Islet precursor cell (in vitro differentiated cells): ENCODE results near the gene KCNT1.

Experiments used
- DNase-seq: peaks from one replicate; pipeline ENCODE4 v3.0.0-alpha.2; 2018

KCNT1 gene

DNA sequence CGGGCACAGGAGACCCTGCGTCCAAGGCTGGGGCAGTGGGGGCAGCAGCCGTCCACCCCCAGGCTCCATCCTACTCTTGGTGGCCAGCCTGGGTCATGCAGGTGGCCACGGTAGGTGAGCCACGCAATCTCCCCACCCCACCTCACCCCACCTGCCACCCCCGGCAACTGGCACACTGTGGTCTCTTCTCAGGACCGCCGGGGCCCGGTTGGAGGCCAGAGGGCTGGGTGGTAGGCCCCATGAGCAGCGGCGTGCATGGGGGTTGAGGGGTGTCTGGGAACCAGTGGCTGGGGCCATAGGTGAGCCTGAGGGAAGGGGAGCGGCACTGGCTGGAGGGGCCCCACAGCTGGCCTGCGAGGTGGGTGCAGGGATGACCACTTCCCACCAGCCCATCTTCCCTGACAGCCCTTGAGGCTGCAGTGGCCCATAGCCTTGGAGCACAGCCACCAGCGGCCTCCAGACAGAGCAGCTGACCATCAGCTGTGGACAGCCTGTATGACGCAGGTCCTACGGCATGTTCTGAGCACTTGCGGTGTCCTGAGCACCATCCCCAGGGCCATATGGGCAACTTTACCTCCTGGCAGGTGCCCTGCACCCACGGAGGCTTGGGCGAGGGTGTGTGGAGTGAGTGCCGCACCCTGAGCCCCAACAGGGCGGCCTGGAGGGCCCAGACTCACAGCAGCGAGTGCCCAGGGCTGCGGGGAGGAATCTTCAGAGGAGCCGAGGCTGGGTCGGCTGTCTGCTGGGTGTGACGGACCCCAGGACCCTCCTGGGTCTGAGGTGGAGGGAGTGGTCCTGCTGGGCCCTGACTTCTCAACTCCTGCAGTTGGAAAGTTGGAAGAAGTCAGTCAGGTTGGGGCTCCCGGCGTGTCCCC, 47.4 kb downstream of the KCNT1 start:
- DNase-seq, result no peak

DNA sequence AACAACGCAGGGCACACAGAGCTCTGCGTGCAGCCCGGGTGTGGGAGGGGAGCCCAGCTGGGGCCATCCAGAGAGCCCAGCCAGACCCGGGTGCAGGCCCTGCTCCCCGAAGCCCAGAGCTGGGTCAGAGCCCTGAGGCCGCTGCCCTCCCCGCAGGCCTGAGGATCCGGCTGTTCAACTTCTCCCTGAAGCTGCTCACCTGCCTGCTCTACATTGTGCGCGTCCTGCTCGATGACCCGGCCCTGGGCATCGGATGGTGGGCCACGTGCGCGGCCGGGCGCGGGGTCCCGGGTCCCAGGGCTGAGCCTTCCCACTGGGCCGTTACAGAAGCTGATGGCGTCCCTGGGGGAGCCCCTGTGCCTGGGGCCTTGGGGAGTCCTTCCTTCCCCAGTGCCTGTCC, 48.8 kb downstream of the KCNT1 start:
- no peak for DNase-seq

DNA sequence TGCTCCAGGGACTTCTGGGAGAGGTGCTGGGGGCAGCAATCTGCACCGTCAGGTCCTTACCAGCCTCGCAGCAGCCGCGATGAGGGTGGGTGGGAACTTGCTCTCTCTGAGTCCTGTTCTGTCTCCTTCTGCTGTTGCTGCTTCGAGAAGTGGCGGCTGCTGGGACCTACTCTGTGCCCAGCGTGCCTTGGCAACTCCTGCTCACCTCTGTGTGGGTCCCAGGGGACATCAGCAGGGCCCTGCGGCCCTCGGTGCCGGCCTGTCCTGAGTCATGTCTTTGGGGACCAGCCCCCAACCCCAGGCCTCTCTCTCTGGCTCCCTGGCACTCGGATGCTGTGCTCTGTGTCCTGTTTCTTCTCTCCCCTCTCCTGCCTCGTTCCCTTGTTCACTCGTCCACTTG, 49.5 kb downstream of the KCNT1 start:
- DNase-seq, result no peak

DNA sequence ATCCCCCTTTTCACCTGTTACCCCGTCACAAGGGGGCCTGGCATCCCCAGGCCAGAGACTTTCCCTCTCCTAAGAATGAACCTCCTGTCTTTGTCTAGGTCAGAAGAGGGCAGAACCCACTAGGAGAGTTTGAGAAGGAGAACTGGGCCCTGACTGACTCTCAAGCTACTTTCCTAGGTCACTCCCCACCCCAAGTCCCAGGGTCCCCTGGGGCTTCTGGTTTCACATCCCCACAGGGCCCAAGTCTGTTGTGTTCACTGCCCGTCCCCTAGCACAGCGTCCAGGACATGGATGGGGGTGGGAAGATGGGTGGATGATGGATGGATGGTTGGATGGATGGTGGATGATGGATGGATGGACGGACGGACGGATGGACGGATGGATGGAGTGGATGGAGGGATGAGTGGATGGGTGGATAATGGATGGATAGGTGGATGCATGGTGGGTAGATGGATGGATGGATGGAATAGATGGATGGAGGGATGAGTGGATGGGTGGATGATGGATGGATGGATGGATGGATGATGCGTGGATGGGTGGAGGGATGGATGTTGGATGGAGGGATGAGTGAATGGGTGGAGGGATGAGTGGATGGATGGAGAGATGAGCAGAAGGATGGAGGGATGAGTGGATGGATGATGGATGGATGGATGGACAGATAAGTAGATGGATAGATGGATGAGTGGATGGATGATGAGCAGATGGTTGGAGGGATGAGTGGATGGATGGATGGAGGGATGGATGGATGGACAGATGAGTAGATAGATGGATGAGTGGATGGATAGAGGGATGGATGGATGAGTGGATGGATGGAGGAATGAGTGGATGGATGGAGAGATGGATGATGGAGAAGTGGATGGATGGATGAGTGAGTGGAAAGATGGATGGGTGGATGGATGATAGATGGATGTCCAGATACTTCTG, 50.6 kb downstream of the KCNT1 start:
- DNase-seq, result no peak

DNA sequence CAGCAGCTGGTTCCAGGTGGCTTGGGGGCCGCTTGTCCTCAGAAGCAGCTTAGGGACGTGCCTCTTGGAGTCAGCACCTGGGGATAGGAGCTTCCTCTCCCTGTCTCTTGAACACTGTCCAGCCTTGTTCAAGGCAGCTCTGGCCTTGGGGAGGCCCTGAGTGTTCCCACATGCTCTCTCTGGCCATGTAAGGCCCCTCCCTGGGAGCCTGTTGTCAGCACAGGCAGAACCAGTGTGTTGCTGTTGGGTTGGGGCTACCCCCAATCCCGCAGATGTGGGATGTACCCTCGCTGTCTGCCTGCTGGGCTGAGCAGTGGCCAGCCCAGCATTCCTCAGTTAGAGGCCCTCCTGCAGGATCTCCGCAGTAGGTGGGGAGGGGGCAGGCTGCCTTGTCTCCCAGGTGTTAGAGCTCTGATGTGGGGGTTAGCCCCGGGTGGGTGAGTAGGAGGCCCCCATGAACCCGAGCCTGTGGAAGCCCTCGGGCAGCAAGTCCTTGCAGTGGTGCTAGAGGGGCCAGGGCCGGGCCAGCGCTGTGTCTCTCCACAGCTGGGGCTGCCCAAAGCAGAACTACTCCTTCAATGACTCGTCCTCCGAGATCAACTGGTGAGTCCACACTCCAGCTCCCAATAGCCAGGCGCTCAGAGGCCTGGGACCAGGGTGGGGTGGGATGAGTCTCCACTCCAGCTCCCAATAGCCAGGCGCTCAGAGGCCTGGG, 51.6 kb downstream of the KCNT1 start:
- DNase-seq, result no peak

DNA sequence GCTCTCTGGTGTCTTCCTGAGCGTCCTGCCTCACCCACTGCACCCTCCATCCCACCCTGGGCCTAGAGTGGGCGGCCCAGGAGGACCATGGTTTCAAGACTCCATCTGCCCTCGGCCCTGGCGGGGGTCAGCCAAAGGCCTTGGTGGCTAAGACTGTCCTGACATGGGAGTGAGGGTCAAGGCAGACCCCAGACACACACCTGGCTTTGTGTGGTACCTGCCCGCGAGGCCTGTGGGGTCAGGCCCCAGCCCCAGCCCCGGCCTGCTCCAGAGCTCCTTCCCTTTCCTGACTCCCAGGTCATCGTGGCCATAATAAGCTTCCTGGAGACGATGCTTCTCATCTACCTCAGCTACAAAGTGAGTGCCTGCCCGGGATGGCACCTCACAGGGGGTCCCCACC, 54.6 kb downstream of the KCNT1 start:
- no peak for DNase-seq

DNA sequence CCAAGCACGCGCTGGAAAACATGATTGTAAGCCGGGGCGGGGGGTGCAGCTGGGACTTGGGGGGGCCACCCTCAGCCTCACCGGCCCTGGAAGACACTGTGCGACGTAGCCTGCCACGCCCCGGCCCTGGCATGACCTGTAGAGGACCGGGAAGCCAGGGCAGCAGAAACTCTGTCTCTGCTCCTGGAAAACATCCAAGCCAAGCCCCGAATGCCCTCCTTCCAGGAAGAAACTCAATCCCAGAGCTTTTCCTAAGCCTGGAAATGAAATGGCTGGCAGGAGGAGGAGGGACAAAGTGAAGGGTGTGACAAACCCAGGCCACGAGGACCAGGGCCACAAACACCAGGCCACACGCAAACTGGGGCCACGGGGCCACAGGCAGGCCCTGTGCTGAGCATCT, 55.4 kb downstream of the KCNT1 start:
- DNase-seq, result no peak

DNA sequence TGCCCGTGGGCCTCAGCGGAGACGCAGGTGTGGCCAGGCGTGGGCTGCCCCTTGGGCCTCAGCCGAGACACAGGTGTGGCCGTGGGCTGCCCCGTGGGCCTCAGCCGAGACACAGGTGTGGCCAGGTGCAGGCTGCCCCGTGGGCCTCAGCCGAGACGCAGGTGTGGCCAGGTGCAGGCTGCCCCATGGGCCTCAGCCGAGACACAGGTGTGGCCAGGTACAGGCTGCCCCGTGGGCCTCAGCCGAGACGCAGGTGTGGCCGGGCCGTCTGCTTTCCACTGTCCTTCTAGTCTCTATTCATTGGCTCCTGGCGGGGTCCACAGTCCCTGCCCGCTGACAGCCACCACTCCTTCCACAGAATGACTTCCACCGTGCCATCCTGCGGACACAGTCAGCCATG, 56.1 kb downstream of the KCNT1 start:
- no peak for DNase-seq

DNA sequence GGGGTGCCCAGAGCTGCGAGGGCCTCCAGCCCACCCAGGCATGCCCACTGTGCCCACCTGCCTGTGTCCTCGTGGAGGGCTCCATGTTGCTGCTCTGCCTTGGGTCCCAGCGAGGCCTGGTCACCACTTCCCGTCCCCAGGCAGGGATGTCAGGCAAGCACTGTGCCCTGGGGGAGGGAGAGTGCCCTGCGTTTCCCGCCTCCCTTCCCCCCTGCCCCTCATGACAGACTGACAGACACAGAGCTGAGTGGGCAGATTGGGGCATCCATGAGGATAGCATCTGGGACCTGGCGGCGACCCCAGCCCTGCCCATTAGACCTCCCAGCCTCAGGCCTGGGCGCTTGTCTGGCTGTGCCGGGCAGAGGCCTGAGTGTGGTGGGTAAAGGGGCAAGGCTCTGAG, 56.9 kb downstream of the KCNT1 start:
- DNase-seq, result no peak

DNA sequence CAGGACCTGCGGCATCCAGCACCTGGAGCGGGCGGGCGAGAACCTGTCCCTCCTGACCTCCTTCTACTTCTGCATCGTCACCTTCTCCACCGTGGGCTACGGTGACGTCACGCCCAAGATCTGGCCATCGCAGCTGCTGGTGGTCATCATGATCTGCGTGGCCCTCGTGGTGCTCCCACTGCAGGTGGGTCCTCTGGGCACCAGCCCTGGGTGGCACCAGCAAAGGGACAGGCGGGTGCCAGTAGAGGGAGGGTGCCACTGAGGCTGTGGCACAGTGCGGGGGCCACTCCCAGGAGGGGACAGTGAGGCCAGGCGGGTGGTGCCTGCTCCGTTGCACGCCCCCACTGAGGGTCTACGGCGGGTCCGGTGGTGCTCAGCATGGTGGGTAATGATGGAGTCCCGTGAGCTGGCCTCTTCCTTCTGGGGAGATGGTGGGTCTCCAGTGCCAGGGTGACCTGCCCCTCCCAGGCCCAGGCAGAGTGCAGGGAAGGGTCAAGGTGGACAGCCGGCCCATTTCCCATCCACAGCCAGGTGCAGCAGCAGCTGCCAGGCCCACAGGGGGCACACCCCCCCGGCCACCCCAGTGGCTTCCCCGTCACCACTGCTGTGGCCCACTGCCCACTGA, 57.8 kb downstream of the KCNT1 start:
- no peak for DNase-seq

DNA sequence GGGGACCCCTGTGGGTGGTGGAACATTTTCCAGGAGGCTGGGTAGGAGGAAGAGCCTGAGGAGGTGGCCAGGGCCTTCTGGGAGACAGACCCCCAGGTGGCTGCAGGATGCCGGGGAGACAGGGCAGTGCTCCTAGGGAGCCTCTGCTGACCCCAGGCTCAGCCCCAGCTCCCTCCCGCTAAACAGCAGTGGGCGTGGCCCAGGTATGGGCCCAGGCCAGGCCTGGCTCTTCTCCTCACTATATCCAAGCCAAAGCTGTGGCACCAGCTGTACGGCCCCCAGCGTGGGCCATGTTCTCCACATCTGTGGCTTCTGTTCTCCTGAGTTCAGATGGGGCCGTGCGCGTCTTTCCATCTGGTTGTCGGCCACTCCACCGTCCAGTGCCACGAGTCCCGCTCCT, 58.5 kb downstream of the KCNT1 start:
- no peak for DNase-seq

DNA sequence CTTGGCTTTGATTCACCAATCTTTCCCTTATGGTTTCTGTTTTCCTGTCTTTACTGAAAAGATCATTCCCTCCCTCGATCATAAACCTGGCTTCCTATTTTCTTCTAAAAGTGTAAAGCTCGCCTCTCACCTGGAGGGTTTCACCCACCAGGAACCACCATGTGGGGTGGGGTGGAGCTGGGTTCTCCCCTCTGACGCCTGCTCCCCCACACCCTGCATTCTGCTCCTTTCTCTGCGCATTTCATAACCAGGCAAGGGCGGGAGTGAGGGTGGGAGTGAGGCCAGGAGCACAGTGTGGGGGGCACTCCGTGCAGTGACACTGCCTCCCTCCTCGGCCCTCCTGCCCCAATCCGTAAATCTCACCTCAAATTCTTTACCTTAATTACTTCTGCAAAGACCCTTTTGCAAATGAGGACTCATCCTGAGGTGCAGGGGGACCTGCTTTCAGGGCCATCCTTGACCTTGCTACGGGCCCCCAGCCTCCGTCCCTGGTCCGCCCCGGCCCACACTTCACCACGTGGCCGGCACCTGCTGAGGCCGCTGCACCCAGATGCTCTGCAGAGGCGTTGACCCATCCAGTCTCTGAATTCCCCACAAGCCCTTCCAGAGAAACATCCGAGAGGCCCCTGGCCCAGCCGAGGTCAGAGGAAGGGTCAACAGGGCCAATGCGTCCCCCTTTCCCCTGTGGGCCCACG, 59.3 kb downstream of the KCNT1 start:
- no peak for DNase-seq

DNA sequence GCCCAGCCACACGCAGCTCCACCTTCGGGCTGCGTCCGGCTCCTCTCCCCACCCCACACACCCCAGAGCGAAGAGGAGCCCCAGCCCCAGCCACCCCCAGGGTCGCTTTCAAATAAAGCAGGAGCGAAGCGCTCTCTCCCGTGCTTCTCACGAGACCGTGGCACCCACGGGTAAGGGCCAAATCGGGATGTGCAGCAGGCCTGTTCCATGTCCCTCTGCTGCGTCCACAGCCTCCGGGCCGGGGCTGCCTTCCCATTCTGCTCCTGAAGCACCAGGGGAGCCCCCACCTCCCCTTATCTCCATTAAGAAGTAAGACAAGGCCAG, 59.8 kb downstream of the KCNT1 start:
- no peak for DNase-seq

DNA sequence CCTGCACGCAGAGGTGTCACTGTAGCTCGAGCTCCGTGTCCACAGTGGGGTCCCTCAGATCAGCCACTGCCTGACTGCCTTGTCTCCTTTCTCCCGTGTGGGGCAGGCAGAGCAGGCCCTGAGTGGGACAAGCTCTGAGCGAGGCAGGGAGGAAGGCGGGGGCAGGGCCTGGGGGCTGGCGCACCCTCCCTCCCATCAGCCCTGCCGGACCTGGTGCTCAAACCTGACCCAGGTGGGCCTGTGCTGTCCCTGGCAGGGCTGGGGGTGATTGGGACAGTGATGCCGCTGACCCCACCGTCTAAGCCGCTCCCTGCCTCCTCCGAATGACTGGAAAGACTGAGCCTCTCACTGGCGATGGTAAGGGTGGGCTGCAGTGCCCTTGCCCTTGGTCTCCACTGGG, 60.9 kb downstream of the KCNT1 start:
- no peak for DNase-seq

DNA sequence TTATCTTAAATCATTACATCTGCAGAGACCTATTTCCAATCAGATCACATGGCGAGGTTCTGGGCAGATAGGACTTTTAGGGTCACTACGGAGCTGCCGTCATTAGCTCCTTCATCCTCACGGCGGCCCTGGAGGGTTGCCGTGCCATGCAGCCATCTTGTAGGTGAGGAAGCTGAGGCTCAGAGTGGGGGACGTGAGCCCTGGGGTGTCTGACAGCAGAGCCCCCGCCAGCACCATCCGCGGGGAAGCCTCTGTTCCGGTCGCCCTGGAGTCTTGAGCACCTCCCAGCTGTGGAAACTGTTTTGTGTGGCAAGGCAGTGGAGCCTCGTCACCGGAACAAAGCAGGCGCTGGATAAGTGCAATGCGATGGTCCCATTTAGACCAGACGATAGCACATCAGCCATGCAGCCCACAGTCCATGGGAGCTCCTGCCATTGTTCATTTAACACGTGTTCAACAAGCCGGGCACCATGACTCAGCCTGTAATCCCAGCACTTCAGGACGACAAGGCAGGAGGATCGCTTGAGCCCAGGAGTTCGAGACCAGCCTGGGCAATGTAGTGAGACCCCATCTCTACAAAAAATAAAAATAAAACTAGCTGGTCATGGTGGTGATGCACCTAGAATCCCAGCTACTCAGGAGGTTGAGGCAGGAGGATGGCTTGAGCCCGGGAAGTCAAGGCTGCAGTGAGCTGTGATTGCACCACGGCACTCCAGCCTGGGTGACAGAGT, 61.9 kb downstream of the KCNT1 start:
- no peak for DNase-seq

DNA sequence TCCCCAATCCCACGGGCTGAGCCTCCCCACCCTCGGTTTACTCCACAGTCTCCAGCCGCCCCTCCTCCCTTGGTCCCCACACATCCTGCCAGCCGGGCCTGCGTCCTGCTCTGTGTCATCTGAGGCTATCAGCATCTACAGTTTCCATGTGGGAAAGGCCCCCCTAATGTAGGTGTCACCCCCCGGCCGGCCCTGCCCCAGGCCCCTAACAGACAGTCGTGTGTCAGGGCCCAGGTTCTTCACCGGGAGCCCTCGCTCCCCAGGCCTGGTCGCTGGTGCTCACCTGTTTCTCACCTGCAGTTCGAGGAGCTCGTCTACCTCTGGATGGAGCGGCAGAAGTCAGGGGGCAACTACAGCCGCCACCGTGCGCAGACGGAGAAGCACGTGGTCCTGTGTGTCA, 62.7 kb downstream of the KCNT1 start:
- DNase-seq, result no peak

DNA sequence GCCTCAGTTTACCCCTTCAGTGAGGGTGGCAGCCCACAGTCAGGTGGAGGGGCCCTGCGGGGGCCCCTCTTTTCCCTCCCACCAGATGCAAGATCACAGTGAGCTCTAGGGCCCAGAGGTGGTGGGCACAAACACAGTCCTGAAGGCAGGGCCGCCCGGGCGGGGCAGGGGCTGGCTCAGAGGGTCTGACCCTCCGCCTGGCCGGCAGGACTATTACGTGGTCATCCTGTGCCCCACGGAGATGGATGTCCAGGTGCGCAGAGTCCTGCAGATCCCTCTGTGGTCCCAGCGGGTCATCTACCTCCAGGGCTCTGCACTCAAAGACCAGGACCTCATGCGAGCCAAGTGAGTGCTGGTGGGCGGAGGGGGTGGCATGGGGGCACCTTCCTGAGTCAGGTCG, 63.4 kb downstream of the KCNT1 start:
- DNase-seq, result no peak

DNA sequence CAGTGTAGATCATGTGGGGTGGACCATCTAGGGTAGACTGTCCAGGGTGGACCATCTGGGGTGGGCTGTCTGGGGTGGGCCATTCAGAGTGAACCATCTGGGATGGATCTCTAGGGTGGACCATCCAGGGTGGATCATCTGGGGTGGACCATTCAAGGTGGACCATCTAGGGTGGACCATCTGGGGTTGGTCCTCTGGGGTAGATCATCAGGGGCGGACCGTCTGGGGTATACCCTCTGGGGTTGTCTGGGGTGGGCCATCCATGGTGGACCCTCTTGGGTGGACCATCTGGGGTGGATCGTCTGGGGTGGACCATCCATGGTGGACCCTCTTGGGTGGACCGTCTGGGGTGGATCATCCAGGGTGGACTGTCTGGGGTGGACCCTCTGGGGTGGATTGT, 64.3 kb downstream of the KCNT1 start:
- DNase-seq, result no peak

DNA sequence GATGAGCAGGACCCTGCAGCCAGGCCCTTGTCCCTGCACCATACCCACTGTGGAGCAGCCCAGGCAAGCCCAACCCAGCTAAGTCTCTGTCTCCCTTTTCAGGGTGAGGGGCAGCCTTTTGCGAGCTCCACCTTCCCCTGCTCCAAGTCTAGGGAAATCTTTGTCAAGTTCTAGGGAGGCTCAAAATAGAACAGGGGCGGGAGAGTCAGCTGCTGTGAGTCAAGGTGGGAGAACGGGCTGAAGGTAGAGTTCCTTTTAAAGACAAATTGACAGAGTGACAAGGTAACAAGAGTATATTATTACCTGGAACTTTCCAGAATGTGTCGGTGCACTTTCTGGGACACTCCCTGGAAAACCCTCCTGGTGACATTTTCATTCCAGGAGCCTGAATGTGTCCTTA, 64.7 kb downstream of the KCNT1 start:
- DNase-seq, result no peak

DNA sequence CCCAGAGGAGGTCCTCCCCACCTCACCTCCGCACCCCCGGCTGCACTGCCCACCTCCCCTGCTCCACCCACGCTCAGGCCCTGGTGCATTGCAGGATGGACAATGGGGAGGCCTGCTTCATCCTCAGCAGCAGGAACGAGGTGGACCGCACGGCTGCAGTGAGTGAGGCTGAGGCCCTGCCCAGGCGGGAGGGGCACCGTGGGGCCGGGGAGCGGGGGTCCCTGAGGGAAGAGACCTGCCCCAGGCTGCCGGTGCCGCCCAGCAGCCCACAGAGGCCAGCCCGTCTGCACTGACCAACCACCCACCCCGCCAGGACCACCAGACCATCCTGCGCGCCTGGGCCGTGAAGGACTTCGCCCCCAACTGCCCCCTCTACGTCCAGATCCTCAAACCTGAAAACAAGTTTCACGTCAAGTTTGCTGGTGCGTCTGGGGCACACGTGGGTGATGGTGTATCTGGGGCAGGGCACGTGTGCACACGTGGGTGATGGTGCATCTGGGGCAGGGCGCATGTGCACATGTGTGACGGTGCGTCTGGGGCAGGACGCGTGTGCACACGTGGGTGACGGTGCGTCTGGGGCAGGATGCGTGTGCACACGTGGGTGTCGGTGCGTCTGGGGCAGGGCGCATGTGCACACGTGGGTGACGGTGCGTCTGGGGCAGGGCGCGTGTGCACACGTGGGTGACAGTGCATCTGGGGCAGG, 66.7 kb downstream of the KCNT1 start:
- no peak for DNase-seq
